PC-3 (cell line): ENCODE results near the gene FGFR2. TPM values are rescaled to one million over a fixed set of nuclear protein-coding genes. Genes with fewer than 3 reads are reported as not detected.

Source experiments
- ATAC-seq: fragments of 200-7000 bp; cut with Tn5 transposase; 2 replicates; pipeline ENCODE4 v1.9.1; 2020; ENCODE audit warnings: mild to moderate bottlenecking, moderate library complexity
- BruUV-seq: library from RNA; stranded (reverse); fragments of 400-500 nt; replicated peaks from 2 replicates; lab custom pipeline; 2021; lab: Mats Ljungman, UMichigan
- CTCF ChIA-PET: fragments of 300-600 bp; sonication (Branson Sonifier 250); formaldehyde crosslinking; loops from one replicate; lab custom pipeline; 2022; ENCODE audit warnings: antibody characterized with exemption; lab: Charles Lee
- POLR2A ChIA-PET: fragments of 300-600 bp; sonication (Branson Sonifier 250); formaldehyde crosslinking; loops from one replicate; lab custom pipeline; 2022; ENCODE audit warnings: antibody characterized with exemption; ENCODE audit not compliant: unreplicated experiment; lab: Charles Lee
- DNase-seq: peaks from one replicate; pipeline ENCODE4 v3.0.0-alpha.2; 2015
- H2AFZ ChIP-seq: fragments of 300-600 bp; sonication (generic); 2 replicates; pipeline ENCODE4 v1.6.0; 2016; ENCODE audit warnings: antibody characterized with exemption, low read length
- H3F3A ChIP-seq: fragments of 300-600 bp; sonication (generic); one replicate; pipeline ENCODE4 v1.6.0; 2017; ENCODE audit warnings: antibody characterized with exemption, low read length, control low read depth, mild to moderate bottlenecking; ENCODE audit not compliant: unreplicated experiment
- H3K27ac ChIP-seq: fragments of 300-600 bp; sonication (generic); 2 replicates; pipeline ENCODE4 v1.5.1; 2016; ENCODE audit warnings: mild to moderate bottlenecking, low read length
- H3K27me3 ChIP-seq: fragments of 300-600 bp; sonication (generic); 2 replicates; pipeline ENCODE4 v1.6.1; 2016; ENCODE audit warnings: low read length, mixed read lengths
- H3K36me3 ChIP-seq: fragments of 300-600 bp; sonication (generic); 2 replicates; pipeline ENCODE4 v1.6.1; 2016; ENCODE audit warnings: low read depth, mixed run types, low read length, mixed read lengths
- H3K4me1 ChIP-seq: fragments of 300-600 bp; sonication (generic); 2 replicates; pipeline ENCODE4 v1.5.1; 2016; ENCODE audit warnings: low read length; ENCODE audit not compliant: insufficient read depth
- H3K4me2 ChIP-seq: fragments of 300-600 bp; sonication (generic); 2 replicates; pipeline ENCODE4 v1.6.0; 2016; ENCODE audit warnings: low read length
- H3K4me3 ChIP-seq: fragments of 300-600 bp; sonication (generic); 2 replicates; pipeline ENCODE4 v1.5.1; 2016; ENCODE audit warnings: mild to moderate bottlenecking, low read length, mixed read lengths
- H3K79me2 ChIP-seq: fragments of 300-600 bp; sonication (generic); 2 replicates; pipeline ENCODE4 v1.6.1; 2017; ENCODE audit warnings: low read length, mixed read lengths
- H3K9ac ChIP-seq: fragments of 300-600 bp; sonication (generic); 2 replicates; pipeline ENCODE4 v1.6.0; 2016; ENCODE audit warnings: mild to moderate bottlenecking, low read length
- H3K9me2 ChIP-seq: fragments of 300-600 bp; sonication (generic); replicated peaks from 2 replicates; pipeline ENCODE4 v1.6.1; 2016; ENCODE audit warnings: mixed run types, low read length, mixed read lengths
- H3K9me3 ChIP-seq: fragments of 300-600 bp; sonication (generic); 2 replicates; pipeline ENCODE4 v1.6.1; 2016; ENCODE audit warnings: low read length, mixed read lengths
- H4K20me1 ChIP-seq: fragments of 300-600 bp; sonication (generic); 2 replicates; pipeline ENCODE4 v1.6.1; 2016; ENCODE audit warnings: low read length, mixed read lengths
- CTCF ChIP-seq: fragments of 300-600 bp; sonication (generic); conservative IDR thresholded peaks from 2 replicates; pipeline ENCODE4 v1.5.1; 2017; ENCODE audit warnings: antibody characterized with exemption, low read depth, mild to moderate bottlenecking, low read length
- EZH2 ChIP-seq: fragments of 300-600 bp; sonication (generic); IDR thresholded peaks from one replicate; pipeline ENCODE4 v1.6.1; 2017; ENCODE audit warnings: antibody characterized with exemption, mild to moderate bottlenecking, low read length; ENCODE audit not compliant: unreplicated experiment
- EZH2phosphoT487 ChIP-seq: fragments of 300-600 bp; sonication (generic); IDR thresholded peaks from 2 replicates; pipeline ENCODE4 v1.6.1; 2018; ENCODE audit warnings: mild to moderate bottlenecking, antibody characterized with exemption, low read length, borderline replicate concordance
- intact Hi-C: fragments of 100-400 bp; cut with micrococcal nuclease; formaldehyde crosslinking; loops from 2 replicates; pipeline ENCODE4 v1.9.0; 2023
- total RNA-seq: library from RNA; depleted of rRNA; stranded (reverse); fragments of >200 nt; gene quantifications from 2 replicates; pipeline ENCODE4 v1.2.3, GENCODE V29; 2014

Gene FGFR2
- total RNA-seq, 1 experiment from 2014 or later: 0.36 TPM

- no peaks in the 10 kb centered on the region for H4K20me1 ChIP-seq
- H3K4me1 ChIP-seq: no peaks in the 10 kb centered on the region
- ATAC-seq: no peak
- POLR2A ChIA-PET: no interaction called here
- no peaks in the 10 kb centered on the region for H3K79me2 ChIP-seq
- H3K9me3 ChIP-seq: no peaks in the 10 kb centered on the region
- no peak overlapping the region for H3K9ac ChIP-seq
- H3K9me2 ChIP-seq: no peaks in the 10 kb centered on the region
- H2AFZ ChIP-seq: no peak overlapping the region
- H3F3A ChIP-seq: no peaks in the 10 kb centered on the region
- H3K4me2 ChIP-seq: no peak overlapping the region
- H3K36me3 ChIP-seq: no peaks in the 10 kb centered on the region
- no peak for TF ChIP-seq EZH2phosphoT487
- no peak for TF ChIP-seq CTCF
- no peak for TF ChIP-seq EZH2
- no peak overlapping the region for H3K4me3 ChIP-seq
- BruUV-seq: no TSS peak
- intact Hi-C loops: no loop called here
- H3K27me3 ChIP-seq: peaks cover 27% of the 10 kb centered on the region; the same call in 1 of the 2 replicates
- DNase-seq: no peak
- H3K27ac ChIP-seq: no peak overlapping the region
- CTCF ChIA-PET: no interaction called here
These were observed 155.9 kb downstream of the FGFR2 start for GRCh38 chr10:121442086-121442935.

GRCh38 chr10:121440461-121440860 lies 157.8 kb downstream of the FGFR2 start:
- Histone ChIP-seq H3K9ac (no peak overlapping the region), H3K36me3 (no peaks in the 10 kb centered on the region), H3K27ac (no peak overlapping the region), H3K4me2 (no peak overlapping the region), H3K4me3 (no peak overlapping the region), H4K20me1 (no peaks in the 10 kb centered on the region), H3K9me2 (no peaks in the 10 kb centered on the region), H3K27me3 (peaks cover 29% of the 10 kb centered on the region), H3K4me1 (no peaks in the 10 kb centered on the region), H3K9me3 (no peaks in the 10 kb centered on the region), H2AFZ (no peak overlapping the region), H3K79me2 (no peaks in the 10 kb centered on the region), H3F3A (no peaks in the 10 kb centered on the region)
- TF ChIP-seq EZH2phosphoT487 (no peak), CTCF (no peak), EZH2 (no peak)
- POLR2A ChIA-PET: no interaction called here
- CTCF ChIA-PET: no interaction called here
- no TSS peak for BruUV-seq
- intact Hi-C loops: no loop called here
- DNase-seq: no peak
- no peak for ATAC-seq

- no peak overlapping the region for H3K4me3 ChIP-seq
- intact Hi-C loops: no loop called here
These were observed 159.9 kb downstream of the FGFR2 start for GRCh38 chr10:121438333-121438732.

More at GRCh38 chr10:121438333-121438732, 159.9 kb downstream of the FGFR2 start:
- Histone ChIP-seq H3K79me2 (no peaks in the 10 kb centered on the region), H3K36me3 (no peaks in the 10 kb centered on the region), H4K20me1 (no peaks in the 10 kb centered on the region), H3K4me2 (no peak overlapping the region), H3K27me3 (peaks cover 29% of the 10 kb centered on the region), H3K9ac (no peak overlapping the region), H2AFZ (no peak overlapping the region), H3F3A (no peaks in the 10 kb centered on the region), H3K27ac (no peak overlapping the region), H3K4me1 (no peaks in the 10 kb centered on the region), H3K9me3 (no peaks in the 10 kb centered on the region), H3K9me2 (no peaks in the 10 kb centered on the region)
- BruUV-seq: no TSS peak
- TF ChIP-seq EZH2phosphoT487 (no peak), CTCF (no peak), EZH2 (no peak)
- no peak for DNase-seq
- no peak for ATAC-seq
- ChIA-PET POLR2A (no interaction called here), CTCF (no interaction called here)
